Panc1 (cell line): ENCODE results near the gene TEAD2. TPM values are rescaled to one million over a fixed set of nuclear protein-coding genes. Genes with fewer than 3 reads are reported as not detected.

Experiments used
- ATAC-seq: fragments of 200-7000 bp; cut with Tn5 transposase; 2 replicates; pipeline ENCODE4 v1.9.1; 2020; ENCODE audit warnings: mild to moderate bottlenecking, moderate library complexity
- BruUV-seq: library from RNA; stranded (reverse); fragments of 400-500 nt; replicated peaks from 2 replicates; lab custom pipeline; 2021; lab: Mats Ljungman, UMichigan
- CTCF ChIA-PET: fragments of 300-600 bp; sonication (Branson Sonifier 250); formaldehyde crosslinking; loops from one replicate; lab custom pipeline; 2022; ENCODE audit warnings: antibody characterized with exemption; lab: Charles Lee
- POLR2A ChIA-PET: fragments of 300-600 bp; sonication (Branson Sonifier 250); formaldehyde crosslinking; loops from one replicate; lab custom pipeline; 2022; ENCODE audit warnings: antibody characterized with exemption; lab: Charles Lee
- DNase-seq: peaks from one replicate; pipeline ENCODE4 v3.0.0-alpha.2; 2010; ENCODE audit warnings: low read depth, low spot score
- H3K27ac ChIP-seq: 2 replicates; pipeline ENCODE4 v1.5.1; 2011; ENCODE audit warnings: mild to moderate bottlenecking, low read length, inconsistent platforms
- H3K27me3 ChIP-seq: fragments of 200-500 bp; sonication (Bioruptor generic); 2 replicates; pipeline ENCODE4 v1.6.0; 2014; ENCODE audit warnings: low read length, inconsistent platforms; ENCODE audit not compliant: control insufficient read depth, insufficient read depth
- H3K36me3 ChIP-seq: fragments of 200-500 bp; sonication (Bioruptor generic); 2 replicates; pipeline ENCODE4 v1.5.1; 2014; ENCODE audit warnings: inconsistent platforms, mild to moderate bottlenecking, low read length, moderate library complexity; ENCODE audit not compliant: control insufficient read depth, insufficient read depth
- H3K4me1 ChIP-seq: 2 replicates; pipeline ENCODE4 v1.5.1; 2011; ENCODE audit warnings: inconsistent platforms, mild to moderate bottlenecking, low read length, moderate library complexity; ENCODE audit not compliant: control insufficient read depth, insufficient read depth
- H3K4me3 ChIP-seq, 2 experiments: 2 replicates each; pipeline ENCODE4 v1.5.1; 2011 to 2012; ENCODE audit warnings: low read depth in 2 of 2, low read length in 2 of 2, mild to moderate bottlenecking in 2 of 2, inconsistent platforms in 1 of 2, moderate library complexity in 1 of 2
- H3K9me3 ChIP-seq: fragments of 200-500 bp; sonication (Bioruptor generic); 2 replicates; pipeline ENCODE4 v1.5.1; 2014; ENCODE audit warnings: low read depth, mild to moderate bottlenecking, inconsistent platforms, low read length, moderate library complexity; ENCODE audit not compliant: control insufficient read depth, insufficient read depth
- POLR2AphosphoS5 ChIP-seq: IDR thresholded peaks from 2 replicates; pipeline ENCODE4 v1.6.1; 2012; ENCODE audit warnings: mild to moderate bottlenecking, low read depth, low read length, moderate library complexity
- SIN3A ChIP-seq: IDR thresholded peaks from 2 replicates; pipeline ENCODE4 v1.6.1; 2012; ENCODE audit warnings: low read depth, mild to moderate bottlenecking, low read length, moderate library complexity, borderline replicate concordance; ENCODE audit not compliant: insufficient read depth
- TCF7L2 ChIP-seq: IDR thresholded peaks from 2 replicates; pipeline ENCODE4 v1.6.1; 2011; ENCODE audit warnings: mild to moderate bottlenecking, low read depth, low read length, inconsistent platforms
- in situ Hi-C: cut with HindIII; loops from 2 replicates; pipeline ENCODE4 v1.10.0; 2016; ENCODE audit warnings: low sequenced_read_pairs, low pct_unique_long_range_greater_than_20kb
- intact Hi-C: fragments of 100-400 bp; cut with micrococcal nuclease; formaldehyde crosslinking; loops from one replicate; pipeline ENCODE4 v1.10.0; 2022; ENCODE audit not compliant: unreplicated experiment
- total RNA-seq: library from RNA; stranded (reverse); gene quantifications from one replicate; pipeline ENCODE4 v1.2.1, GENCODE V29; 2021; ENCODE audit not compliant: unreplicated experiment
- TF ChIP-seq, protein P1 (sequence below), 2 experiments: IDR thresholded peaks; 2 replicates each; pipeline ENCODE4 v1.6.1; 2011 to 2012; ENCODE audit warnings: low read depth in 2 of 2, control low read depth in 1 of 2, low read length in 1 of 2, mild to moderate bottlenecking in 1 of 2, moderate library complexity in 1 of 2; ENCODE audit not compliant: insufficient read depth in 1 of 2
- TF ChIP-seq, protein P2 (sequence below): fragments of 450-650 bp; IDR thresholded peaks from 2 replicates; pipeline ENCODE4 v1.5.1; 2017; ENCODE audit warnings: mild to moderate bottlenecking

Gene TEAD2
- total RNA-seq, 1 experiment from 2014 or later: 31.9 TPM

DNA sequence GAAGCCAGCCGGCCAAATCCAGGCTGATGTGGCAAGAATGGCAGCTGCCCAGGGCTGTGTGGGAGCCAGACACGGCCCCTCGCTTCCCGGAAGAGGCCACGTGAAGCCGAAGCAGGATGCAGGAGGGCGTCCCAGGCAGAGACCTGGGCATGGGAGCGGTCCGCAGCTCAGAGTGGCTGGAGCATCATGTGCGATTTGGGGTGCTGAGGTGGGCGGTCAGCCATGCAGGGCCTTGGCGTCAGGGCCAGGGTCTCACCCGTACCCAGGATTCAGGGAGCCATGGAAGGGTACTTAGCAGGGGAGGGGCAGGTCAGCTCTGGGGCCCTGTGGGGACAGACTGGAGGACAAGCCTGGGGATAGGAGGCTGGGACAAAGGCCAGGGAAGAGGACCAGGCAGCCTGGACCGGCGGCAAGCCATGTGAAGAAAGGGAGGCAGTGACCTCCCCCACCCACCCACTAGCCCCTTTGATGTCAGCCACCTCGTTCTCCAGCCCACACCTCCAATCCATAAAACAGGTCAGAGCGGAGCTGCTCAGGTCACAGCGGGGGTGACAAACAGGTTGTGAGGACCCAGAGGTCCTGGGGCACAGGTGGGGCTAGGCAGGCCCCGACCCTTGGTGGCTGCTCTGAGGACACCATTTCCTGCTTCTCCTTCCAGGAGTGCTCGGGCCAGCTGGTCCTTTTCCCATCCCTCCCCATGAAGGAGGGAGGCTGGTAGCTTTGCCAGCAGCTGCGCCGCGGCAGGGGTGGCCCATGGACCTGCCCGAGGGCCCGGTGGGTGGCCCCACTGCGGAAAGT lies 28.1 kb upstream of the TEAD2 start:
- TF ChIP-seq SIN3A: no peak
- TF ChIP-seq TCF7L2: no peak
- Histone ChIP-seq H3K36me3 (no peaks in the 10 kb centered on the region), H3K4me1 (no peaks in the 10 kb centered on the region), H3K27me3 (no peaks in the 10 kb centered on the region), H3K9me3 (no peaks in the 10 kb centered on the region), H3K4me3 (no peak overlapping the region), H3K27ac (no peak overlapping the region)
- intact Hi-C loops: loop anchor here (5.0 kb wide), 1 partner anchor 52 kb away; the partner anchor contains the start of gene SLC17A7
- in situ Hi-C loops: no loop called here
- ATAC-seq (no peak), DNase-seq (no peak)
- BruUV-seq: no TSS peak
- CTCF ChIA-PET: no interaction called here
- POLR2A ChIA-PET: interaction anchor here (0.6 kb wide), 1 partner anchor 68 kb away, joined by 10 read pairs; no protein-coding TSS in a partner anchor

DNA sequence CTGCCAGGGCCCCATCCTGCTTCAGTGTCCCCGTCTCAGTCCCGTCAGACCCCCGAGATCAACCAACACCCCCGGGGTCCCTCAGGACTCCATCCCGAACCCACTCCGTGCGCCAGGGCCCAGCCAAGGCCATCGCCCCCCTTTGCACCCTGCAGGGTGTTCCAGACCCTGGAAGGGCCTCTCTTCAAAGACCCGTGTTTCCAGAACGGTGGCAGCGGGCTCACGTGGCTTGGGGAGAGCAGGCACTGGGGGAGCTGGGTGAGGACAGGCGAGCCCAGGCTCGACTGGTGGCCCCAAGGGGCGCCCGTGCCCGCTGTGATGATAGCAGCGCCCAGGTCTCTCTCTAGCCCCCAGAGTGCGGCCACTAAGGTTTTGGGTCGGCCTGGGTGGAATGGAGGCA lies 27.2 kb upstream of the TEAD2 start:
- Histone ChIP-seq H3K4me3 (no peak overlapping the region), H3K9me3 (no peaks in the 10 kb centered on the region), H3K4me1 (no peaks in the 10 kb centered on the region), H3K27me3 (no peaks in the 10 kb centered on the region), H3K36me3 (no peaks in the 10 kb centered on the region), H3K27ac (no peak overlapping the region)
- intact Hi-C loops: no loop called here
- ATAC-seq: no peak
- POLR2A ChIA-PET: no interaction called here
- TF ChIP-seq, protein P1, sequence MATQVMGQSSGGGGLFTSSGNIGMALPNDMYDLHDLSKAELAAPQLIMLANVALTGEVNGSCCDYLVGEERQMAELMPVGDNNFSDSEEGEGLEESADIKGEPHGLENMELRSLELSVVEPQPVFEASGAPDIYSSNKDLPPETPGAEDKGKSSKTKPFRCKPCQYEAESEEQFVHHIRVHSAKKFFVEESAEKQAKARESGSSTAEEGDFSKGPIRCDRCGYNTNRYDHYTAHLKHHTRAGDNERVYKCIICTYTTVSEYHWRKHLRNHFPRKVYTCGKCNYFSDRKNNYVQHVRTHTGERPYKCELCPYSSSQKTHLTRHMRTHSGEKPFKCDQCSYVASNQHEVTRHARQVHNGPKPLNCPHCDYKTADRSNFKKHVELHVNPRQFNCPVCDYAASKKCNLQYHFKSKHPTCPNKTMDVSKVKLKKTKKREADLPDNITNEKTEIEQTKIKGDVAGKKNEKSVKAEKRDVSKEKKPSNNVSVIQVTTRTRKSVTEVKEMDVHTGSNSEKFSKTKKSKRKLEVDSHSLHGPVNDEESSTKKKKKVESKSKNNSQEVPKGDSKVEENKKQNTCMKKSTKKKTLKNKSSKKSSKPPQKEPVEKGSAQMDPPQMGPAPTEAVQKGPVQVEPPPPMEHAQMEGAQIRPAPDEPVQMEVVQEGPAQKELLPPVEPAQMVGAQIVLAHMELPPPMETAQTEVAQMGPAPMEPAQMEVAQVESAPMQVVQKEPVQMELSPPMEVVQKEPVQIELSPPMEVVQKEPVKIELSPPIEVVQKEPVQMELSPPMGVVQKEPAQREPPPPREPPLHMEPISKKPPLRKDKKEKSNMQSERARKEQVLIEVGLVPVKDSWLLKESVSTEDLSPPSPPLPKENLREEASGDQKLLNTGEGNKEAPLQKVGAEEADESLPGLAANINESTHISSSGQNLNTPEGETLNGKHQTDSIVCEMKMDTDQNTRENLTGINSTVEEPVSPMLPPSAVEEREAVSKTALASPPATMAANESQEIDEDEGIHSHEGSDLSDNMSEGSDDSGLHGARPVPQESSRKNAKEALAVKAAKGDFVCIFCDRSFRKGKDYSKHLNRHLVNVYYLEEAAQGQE (IDR thresholded peaks at IDR 0.05; ENCODE audit: insufficient read depth in 1 of 2, low read depth in 2 of 2, low read length in 1 of 2): no peak
- TF ChIP-seq, protein P2, sequence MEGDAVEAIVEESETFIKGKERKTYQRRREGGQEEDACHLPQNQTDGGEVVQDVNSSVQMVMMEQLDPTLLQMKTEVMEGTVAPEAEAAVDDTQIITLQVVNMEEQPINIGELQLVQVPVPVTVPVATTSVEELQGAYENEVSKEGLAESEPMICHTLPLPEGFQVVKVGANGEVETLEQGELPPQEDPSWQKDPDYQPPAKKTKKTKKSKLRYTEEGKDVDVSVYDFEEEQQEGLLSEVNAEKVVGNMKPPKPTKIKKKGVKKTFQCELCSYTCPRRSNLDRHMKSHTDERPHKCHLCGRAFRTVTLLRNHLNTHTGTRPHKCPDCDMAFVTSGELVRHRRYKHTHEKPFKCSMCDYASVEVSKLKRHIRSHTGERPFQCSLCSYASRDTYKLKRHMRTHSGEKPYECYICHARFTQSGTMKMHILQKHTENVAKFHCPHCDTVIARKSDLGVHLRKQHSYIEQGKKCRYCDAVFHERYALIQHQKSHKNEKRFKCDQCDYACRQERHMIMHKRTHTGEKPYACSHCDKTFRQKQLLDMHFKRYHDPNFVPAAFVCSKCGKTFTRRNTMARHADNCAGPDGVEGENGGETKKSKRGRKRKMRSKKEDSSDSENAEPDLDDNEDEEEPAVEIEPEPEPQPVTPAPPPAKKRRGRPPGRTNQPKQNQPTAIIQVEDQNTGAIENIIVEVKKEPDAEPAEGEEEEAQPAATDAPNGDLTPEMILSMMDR: no peak
- TF ChIP-seq TCF7L2 (no peak), POLR2AphosphoS5 (no peak), SIN3A (no peak)
- no TSS peak for BruUV-seq
- DNase-seq: no peak
- in situ Hi-C loops: no loop called here
- CTCF ChIA-PET: no interaction called here

DNA sequence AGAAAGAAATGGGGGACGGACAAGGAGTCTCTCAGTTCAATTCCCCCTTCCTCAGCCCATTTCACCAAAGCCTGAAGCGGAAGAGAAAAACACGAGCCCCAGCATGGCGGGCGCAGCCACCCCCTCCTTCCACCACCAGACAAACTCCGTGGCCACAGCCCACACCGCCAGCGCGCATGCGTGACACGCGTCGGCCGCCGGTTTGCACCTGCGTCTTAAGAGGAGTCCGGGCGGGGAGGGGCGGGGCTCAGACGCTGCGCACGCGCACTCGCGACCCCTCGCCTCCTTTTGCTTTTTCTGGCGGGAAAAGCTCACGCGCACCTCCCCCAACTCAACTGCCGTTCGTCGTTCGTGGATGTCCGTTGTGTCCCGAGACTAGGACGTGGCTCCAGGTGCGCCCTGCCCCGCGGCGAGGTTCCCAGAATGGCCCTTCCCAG lies 25.7 kb upstream of the TEAD2 start, which contains the start of gene KASH5:
Gene KASH5, plus strand, starts transcription at position 314 of the 437 bp plus-strand sequence. CDS start 2,635 bp downstream, outside the sequence.
- ATAC-seq (peak; percentile 51; the same call in 1 of the 2 replicates), DNase-seq (no peak)
- in situ Hi-C loops: no loop called here
- BruUV-seq: no TSS peak
- peaks cover 1% of the 10 kb centered on the region; the same call in 1 of the 2 replicates for H3K9me3 ChIP-seq
- POLR2A ChIA-PET: no interaction called here
- peak within 1 kb of the TSS; percentile 65 for H3K27ac ChIP-seq
- H3K4me3 ChIP-seq: peak within 1 kb of the TSS; percentile 15 to 37; a peak in 3 of 4 replicates
- H3K4me1 ChIP-seq: no peaks in the 10 kb centered on the region
- H3K27me3 ChIP-seq: no peaks in the 10 kb centered on the region
- intact Hi-C loops: no loop called here
- H3K36me3 ChIP-seq: no peaks in the 10 kb centered on the region
- CTCF ChIA-PET: interaction anchor here (1.0 kb wide), 1 partner anchor 54 kb away, joined by 3 read pairs; no protein-coding TSS in a partner anchor
- TF ChIP-seq, protein P1 (IDR thresholded peaks at IDR 0.05; ENCODE audit: insufficient read depth in 1 of 2, low read depth in 2 of 2, low read length in 1 of 2): no peak
- TF ChIP-seq SIN3A: no peak
- TF ChIP-seq, protein P2: no peak
- TF ChIP-seq POLR2AphosphoS5: no peak
- no peak for TF ChIP-seq TCF7L2
